NCI-H146 treated with DMSO at 0.1 percent for 48 hours (cell line): ENCODE measurements around the gene PRSS2.
"Not testable (repeated sequence)": the region's sequence is repeated elsewhere in the genome, so short reads cannot be mapped to it uniquely, and the experiment has no call there.

ENCODE experiments used
- DNase-seq: peaks from one replicate; lab custom pipeline; 2025; ENCODE audit not compliant: unreplicated experiment; lab: John Stamatoyannopoulos, UW

The PRSS2 gene

DNA sequence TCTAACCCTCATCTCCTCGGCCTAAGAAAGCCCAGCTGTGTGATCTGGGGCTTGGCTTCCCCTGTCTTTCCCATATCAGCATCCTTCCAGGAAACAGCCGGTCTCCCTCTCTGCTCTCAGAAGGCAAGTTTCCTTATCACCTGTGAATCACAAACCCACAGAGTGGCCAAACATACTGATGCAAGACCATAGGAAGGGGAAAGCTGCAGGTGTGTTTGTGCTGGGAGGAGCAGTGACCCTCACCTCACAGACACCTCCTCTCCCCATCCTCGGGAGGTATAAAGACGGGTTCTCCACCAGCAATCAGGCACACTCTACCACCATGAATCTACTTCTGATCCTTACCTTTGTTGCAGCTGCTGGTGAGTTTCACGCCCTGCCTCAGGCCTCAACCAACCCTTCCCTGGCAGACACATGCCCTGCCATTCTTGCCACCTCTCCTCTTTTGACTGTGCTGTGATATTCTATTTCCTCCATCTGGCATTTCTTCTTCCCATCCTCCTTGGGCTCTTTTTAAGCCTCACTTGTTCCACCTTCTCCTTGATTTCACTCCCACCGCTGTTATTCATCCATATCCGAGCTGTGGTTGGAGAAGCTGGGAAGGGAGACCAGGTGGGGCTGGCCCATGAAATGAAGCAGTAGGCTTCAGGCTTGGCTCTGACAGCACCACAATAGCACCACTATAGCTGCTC lies at the start of gene PRSS2:
Gene PRSS2 (plus strand): TSS at position 310 of the 692 bp plus-strand sequence. CDS start 13 bp downstream, at position 323.
- DNase-seq = no peak

DNA sequence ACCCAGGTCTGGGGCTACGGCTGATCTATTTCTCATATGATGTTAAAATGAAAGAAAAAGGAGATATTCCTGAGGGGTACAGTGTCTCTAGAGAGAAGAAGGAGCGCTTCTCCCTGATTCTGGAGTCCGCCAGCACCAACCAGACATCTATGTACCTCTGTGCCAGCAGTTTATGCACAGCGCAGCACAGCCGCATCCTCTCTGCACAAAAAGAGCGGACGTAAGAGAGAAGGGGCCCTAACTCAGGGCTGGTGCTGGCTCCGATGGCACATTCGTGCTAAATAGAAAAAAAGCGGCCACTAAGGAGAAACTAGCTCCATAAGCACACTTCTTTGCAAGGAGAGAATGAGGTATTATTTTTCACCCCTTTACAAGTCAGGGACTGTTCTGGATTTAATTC lies 49.8 kb upstream of the PRSS2 start:
- DNase-seq = no peak

DNA sequence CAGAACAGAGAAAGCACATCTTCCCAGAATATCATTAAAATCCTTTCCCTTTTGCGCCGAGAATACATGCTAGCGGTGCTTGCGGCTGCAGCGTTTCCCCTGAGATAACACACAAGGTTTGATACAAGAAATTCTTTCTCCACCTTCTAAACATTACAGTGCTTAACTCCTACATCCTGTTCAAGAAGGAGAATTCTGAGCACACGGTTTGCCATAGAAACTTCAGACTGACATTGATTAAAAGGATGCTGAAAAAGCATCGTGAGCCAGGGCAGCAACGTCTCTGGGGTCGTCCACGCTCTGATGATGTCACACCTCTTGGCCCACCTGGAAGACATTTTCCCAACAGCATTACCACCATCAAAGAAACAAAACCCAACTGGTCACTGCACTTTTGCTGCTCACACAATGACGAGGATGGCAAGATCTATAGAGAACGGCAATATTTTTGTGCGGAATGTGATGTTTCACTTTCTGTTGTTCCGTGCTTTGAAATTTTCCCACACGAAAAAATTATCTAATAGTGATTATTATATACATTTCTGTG lies 48.4 kb upstream of the PRSS2 start:
- no peak for DNase-seq

DNA sequence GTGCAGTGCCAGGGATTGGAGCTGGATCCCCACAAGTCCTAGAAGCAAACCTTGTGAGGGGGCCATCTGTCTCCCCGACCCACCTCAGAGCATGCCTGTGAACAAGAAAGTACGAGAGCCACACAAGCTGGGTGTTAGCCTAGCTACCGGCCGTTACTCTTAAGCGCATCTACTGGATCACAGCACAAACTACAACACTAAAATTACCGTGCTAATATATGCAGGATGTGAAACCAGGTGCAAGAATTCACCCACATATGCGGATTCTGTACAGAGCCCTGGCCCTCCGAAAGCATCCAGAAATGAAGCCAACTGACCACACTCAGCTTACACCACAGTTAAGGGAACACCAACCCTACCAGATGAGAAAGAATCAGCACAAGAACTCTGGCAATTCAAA lies 37.5 kb upstream of the PRSS2 start:
- DNase-seq = no peak

DNA sequence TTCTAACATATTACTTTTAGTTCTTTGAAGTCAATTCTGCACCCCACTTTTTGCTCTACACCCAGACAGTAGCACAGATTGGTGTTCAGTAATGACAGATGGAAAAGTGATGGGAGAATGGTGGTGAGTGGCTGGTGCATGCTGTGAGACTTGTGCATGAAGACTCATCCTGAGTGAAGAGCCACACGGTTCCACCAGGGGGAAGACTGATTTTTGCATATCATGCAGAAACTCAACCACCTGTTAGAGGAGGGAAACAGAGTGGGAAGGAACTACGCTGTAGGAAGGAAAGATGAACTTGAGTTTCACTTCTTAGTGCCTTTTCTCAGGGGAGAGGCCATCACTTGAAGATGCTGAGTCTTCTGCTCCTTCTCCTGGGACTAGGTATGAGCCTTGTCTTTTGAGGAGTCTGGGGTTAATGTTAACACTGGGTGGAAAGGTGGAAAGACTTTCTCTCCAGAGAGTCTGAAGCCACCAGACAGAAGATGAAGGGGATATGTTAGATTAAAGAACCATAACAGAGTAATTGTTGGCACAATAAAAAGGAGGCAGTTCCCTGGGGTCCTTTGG lies 30.8 kb upstream of the PRSS2 start:
- no peak for DNase-seq

DNA sequence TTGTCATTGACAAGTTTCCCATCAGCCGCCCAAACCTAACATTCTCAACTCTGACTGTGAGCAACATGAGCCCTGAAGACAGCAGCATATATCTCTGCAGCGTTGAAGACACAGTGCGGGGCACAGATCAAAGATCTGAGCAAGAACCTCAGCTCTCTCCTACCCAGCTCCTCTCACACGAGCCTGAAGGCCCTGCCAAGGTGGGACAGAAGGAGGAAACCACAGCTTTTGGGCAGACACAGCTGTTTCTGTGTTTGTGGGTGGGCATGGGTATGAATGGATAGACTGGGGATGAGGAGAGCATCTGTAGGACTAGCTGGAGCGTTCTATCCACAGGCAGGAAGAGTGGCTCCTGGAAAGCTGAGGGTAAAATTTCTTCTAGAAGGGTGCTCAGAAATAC lies 30.0 kb upstream of the PRSS2 start:
- no peak for DNase-seq

DNA sequence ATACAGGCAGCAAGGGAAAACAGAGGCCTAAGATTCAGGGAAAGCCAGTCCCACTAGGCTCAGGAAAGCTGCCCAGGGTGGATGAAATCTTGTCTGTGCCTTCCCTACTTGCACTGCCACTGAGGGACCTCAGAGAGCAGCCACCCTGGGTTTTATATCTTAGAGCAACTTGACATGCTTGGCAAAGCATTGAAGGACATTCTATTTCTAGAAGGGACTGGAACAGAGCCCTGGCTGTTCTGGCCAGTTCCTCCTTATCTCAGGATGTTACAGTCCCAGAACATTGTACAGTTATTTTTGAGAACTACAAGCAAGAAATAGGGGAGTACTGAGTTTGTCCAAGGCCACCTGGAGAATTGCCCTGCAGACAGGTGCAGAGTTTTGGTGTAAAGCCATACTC lies 28.8 kb upstream of the PRSS2 start:
- DNase-seq = not testable (repeated sequence)

DNA sequence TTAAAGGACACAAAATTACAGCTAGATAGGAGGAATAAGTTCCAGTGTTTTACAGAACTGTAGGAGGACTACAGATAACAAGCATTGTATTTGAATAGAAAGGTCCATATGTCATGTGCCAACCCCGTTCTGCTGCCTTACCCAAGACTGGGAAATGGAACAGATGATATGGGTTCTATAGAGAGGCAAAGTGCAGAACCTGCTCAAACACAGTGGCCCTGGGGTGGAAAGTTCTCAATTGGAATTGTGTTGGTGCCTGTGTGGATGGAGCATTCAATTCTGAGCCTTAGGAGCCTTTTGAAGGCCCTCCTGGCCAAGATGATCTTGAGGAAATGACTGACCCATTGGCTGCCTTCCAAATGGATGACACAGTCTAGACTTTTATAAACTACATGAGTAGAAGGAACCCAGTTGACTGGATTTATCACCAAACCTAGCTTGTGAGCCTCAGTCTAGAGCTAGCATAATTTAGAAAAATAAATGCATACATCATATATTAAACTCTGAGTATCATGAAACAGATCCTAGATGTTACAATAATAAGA lies 25.6 kb upstream of the PRSS2 start:
- no peak for DNase-seq

DNA sequence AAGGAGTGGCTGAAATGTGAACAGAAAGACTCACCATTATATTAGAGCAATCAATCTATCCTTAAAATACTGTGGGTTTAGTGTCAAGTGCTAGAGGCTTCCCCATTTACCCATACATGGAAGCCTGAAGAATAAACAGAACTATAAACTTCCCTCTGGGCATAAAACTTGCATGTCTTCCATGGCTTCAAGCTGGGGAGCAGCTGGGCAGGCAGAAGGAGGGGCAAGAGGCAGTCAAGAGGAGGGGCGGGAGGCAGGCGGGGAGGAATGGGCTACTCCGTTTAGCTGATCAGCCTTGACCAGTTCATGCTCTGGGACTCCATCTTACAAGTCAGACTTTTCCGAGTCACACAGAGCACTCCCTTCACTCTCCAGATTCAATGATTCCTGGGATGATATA lies 25.0 kb upstream of the PRSS2 start:
- DNase-seq = no peak

DNA sequence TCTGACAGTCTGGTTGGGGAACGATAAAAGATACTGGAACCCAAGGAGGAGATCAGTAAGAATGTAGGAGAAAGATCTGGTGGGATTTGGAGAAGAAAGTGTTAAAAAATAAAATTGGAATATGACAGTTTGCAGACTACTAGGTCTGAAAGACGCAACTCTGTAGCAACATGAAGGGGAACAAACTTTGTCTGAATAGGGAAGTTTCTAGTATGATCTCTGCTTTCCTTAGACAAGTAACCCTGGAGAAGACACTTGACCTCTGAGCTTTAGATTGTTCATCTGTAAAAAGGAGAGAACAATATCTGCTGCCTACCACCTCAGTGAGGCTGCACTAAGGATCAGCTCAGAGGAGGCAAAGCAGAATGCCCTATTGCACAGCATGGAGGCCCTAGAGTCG lies 24.5 kb upstream of the PRSS2 start:
- no peak for DNase-seq

DNA sequence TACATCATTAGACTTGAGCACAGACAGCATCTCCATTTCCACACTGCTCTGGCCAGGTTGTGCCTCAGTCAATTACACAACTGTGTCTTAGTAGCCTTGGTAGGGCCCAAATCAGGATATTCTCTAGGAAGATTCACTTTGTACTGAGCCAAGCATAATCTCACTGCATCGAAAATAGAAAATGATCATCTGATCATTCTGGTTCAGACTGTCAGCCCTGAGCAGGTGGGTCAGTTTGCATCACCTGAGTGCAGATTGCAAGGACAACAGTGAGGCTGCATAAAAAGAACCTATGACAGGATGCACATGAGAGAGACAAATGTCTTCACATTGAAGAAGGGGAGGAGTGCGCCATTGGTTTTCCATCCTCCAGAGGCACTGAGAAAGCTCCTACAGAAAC lies 22.4 kb upstream of the PRSS2 start:
- DNase-seq = not testable (repeated sequence)

DNA sequence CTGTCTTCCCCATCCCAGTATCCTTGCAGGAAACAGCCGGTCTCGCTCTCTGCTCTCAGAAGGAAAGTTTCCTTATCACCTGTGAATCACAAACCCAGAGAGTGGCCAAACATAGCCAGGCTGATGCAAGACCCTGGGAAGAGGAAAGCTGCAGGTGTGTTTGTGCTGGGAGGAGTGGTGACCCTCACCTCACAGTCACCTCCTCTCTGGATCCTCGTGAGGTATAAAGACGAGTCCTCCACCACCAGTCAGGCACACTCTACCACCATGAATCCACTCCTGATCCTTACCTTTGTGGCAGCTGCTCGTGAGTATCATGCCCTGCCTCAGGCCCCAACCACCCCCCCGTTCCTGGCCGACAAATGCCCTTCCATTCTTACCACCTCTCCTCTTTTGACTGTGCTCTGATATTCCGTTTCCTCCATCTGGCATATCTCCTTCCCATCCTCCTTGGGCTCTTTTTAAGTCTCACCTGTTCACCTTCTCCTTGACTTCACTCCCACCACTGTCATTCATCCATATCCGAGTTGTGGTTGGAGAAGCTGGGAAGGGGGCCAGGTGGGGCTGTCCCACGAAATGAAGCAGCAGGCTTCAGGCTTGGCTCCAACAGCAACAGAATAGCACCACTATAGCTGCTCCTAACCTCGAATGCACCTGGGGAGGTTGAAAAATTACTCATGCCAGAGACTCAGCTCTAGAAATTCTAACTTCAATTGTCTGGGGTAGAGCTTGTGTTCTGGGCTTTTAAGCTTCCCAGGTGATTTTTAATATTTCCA lies 21.4 kb upstream of the PRSS2 start, which contains the start of gene PRSS1:
Gene PRSS1 (plus strand): TSS at position 255 of the 776 bp plus-strand sequence. CDS start 13 bp downstream, at position 268.
- DNase-seq = no peak

DNA sequence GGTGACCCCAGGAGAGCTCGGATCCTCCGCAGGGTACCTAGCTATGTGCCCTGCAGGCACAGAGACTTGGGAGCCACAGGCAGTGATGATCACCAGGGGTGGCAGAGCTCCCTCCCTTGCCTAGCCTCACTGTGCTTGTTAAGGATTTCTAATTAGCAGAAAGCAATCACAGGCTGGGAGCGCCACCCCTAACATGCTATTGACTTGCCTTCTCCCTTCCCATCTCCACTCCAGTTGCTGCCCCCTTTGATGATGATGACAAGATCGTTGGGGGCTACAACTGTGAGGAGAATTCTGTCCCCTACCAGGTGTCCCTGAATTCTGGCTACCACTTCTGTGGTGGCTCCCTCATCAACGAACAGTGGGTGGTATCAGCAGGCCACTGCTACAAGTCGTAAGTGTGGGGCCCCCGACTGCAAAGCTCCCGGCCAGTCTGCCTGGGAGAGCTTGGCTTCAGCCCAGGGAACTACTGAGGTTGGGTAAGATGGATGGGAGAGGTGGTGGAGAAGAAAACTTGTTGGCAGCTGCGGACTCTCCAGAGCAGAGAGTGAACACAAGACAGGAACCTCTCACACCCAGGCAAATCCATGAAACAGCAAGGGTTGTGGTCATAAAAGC lies 20.3 kb upstream of the PRSS2 start:
- no peak for DNase-seq

DNA sequence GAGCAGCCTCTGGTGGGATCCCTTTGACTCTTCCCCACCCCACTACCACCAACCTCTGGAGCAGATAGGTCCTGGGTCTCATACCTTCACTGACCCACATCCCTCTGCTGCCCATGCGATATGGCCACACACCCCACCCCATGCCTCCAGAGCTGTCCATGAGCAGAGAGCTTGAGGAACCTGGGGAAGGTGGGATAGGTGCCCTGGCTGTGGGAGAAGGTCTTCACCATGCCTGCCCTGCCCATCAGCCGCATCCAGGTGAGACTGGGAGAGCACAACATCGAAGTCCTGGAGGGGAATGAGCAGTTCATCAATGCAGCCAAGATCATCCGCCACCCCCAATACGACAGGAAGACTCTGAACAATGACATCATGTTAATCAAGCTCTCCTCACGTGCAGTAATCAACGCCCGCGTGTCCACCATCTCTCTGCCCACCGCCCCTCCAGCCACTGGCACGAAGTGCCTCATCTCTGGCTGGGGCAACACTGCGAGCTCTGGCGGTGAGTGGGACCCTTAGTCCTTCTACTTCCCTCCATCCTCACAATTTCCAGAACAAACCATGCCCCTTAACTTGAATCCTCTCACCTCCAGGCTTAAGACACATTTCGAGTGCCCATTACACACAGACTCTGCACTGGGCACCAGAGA lies 19.1 kb upstream of the PRSS2 start:
- DNase-seq = not testable (repeated sequence)

DNA sequence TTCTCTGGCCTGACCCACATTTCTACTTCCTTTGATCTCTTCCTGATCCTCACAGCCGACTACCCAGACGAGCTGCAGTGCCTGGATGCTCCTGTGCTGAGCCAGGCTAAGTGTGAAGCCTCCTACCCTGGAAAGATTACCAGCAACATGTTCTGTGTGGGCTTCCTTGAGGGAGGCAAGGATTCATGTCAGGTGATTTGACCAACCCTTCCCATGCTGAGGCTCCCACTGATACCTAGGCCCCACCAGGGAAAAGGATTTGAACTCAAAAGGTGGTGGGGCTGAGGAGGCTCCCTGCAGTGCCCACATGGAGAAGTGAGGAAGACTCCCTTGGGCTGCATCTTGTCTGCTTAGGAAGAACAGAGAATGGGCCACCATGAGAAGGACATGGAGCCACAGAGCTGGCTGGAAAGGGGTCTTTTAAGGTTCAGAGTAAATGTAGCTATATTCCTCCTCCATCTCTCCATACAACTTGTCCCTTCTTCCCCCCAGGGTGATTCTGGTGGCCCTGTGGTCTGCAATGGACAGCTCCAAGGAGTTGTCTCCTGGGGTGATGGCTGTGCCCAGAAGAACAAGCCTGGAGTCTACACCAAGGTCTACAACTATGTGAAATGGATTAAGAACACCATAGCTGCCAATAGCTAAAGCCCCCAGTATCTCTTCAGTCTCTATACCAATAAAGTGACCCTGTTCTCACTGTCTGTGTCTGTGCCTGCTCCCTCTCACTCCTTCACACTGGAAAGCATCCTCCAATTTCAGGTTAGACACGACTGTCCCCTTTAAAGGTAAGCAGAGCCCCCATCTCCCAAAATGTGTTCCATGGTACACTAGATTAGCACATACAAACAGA lies 18.2 kb upstream of the PRSS2 start:
- no peak for DNase-seq

DNA sequence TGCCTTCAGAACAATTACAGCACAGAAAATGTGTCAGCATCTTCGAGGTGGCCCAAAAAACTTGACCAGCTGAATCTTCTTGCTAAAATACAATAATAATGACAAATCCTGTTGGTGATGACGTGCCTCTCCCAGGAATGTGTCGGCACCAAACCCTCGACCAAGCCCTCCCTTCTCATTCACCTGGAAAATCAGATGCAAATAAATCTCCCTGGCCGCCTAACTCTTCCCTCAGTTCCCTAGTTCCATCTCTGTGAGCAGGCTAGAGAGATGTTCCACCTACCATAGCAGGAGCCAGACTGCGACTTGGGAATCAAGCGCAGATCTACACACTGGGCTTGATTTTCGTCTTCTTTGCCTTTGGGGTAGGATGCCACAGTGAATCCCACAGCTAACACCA lies 17.4 kb upstream of the PRSS2 start:
- no peak for DNase-seq

DNA sequence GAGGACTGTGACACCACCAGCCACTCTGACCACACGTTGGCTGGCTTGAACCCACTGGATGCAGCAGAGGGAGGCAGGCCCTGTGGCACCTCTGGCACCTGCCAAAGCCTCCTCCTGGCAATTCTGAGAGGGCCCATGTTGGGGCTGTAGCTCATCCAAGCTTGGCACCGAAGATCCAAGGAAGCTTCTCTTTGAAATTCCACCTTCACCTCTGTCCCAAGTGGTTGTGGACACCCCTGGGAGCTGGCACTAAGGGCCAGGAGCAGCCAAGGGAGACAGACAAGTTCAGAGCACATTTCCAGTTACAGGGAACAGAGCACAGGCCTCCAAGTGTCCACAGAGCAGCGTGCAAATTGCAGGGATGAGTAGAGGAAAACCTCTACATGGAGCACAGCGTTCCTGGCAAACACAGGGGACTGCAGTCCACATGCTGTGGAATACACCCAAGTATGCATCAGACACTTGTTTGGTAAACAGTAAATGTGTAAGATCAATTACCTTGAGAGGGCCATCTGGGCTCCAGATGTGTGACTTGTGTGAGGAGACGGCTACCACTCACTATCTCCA lies 16.8 kb upstream of the PRSS2 start:
- not testable (repeated sequence) for DNase-seq

DNA sequence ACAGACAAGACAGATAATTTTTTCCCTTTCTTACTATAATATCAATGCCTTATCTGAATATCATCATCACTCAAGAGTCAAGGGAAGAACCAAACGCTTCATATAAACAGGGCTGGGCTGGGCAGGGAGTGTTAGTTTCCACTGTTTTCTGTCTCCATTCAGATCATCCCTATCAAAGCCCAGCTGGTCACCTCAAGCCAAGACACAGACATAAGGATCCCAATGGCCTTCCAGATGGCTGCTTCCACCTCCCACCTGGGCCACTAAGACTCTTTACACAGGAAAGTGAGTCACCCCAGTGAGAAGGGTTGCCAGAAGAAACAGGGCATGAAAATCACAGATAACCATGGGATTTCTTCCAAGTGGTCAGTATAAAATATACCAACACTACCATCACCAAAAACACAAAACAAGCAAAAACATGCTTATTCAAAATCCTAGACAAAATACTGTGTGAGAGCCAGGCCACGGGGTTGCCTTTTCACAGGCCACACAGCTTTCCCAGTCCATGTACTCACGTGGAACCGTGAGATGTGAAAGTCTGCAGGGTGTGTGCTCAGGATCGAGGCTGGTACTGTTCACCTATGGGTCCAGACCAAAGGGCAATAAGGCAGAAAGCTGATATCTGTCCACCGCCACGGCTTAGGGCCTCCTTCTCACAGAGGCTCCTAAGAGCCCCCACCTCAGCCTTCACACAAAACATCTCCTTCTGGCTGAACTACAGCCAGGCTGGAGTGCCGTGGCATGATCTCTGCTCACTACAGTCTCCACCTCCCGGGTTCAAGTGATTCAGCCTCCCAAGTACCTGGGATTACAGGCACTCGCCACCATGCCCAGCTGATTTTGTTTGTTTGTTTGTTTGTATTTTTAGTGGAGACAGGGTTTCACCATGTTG lies 15.8 kb upstream of the PRSS2 start:
- DNase-seq = no peak
